ENCODE data around the gene CALN1.
"Not testable (repeated sequence)": the region's sequence is repeated elsewhere in the genome, so short reads cannot be mapped to it uniquely, and the experiment has no call there.

The CALN1 gene

DNA sequence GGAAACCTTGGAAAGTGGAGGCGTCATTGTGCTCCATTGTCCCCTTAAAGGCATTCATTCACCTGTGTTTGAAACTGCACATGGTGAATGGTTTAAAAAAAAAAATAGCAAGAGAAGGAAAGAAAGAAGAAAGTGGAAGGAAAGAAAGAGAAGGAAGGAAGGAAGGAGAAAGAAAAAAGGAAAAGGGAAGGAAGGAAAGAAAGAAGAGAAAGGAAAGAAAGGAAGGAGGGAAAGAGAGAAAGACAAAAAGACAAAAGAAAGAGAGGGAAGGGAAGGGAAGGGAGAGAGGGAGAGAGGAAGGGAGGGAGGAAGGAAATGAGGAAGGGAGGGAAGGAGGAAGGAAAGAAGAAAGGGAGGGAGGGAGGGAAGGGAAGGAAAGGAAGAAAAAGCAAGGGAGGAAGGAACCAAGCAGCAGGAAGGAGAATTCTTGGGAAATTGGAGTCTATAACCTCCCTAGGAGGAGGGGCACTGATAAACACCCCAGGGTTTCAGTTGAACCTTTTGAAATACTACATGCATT, 66.9 kb downstream of the CALN1 start:
- in situ Hi-C loops (cut with HindIII; ENCODE audit: low sequenced_read_pairs): no loop called here
- TF ChIP-seq, protein P1, sequence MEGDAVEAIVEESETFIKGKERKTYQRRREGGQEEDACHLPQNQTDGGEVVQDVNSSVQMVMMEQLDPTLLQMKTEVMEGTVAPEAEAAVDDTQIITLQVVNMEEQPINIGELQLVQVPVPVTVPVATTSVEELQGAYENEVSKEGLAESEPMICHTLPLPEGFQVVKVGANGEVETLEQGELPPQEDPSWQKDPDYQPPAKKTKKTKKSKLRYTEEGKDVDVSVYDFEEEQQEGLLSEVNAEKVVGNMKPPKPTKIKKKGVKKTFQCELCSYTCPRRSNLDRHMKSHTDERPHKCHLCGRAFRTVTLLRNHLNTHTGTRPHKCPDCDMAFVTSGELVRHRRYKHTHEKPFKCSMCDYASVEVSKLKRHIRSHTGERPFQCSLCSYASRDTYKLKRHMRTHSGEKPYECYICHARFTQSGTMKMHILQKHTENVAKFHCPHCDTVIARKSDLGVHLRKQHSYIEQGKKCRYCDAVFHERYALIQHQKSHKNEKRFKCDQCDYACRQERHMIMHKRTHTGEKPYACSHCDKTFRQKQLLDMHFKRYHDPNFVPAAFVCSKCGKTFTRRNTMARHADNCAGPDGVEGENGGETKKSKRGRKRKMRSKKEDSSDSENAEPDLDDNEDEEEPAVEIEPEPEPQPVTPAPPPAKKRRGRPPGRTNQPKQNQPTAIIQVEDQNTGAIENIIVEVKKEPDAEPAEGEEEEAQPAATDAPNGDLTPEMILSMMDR (IDR thresholded peaks at IDR 0.05; ENCODE audit: low read depth, low read length, missing control alignments): no peak
- no peak overlapping the region for H3K4me3 ChIP-seq (ENCODE audit: low read depth, low read length)
- no peak for DNase-seq (ENCODE audit: low read depth)

DNA sequence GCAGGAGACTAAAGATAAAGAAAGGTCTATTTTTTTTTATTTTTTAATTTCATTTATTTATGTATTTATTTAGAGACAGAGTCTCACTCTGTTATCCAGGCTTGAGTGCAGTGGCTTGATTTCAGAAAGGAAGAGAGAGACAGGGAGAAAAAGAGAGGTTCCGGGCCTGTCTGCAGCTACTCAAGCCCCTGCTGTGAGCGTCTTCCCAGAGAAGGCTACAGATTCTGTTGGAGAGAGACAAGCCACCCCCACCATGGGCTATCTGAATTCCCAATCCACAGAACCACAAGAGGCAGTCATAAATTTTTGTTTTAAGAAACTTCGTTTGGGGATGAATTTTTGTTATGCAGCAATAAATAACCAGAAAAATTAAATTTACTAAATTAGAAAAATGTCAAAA, 68.1 kb downstream of the CALN1 start:
- TF ChIP-seq, protein P1 (IDR thresholded peaks at IDR 0.05; ENCODE audit: low read depth, low read length, missing control alignments): no peak
- in situ Hi-C loops (cut with HindIII; ENCODE audit: low sequenced_read_pairs): no loop called here
- no peak overlapping the region for H3K4me3 ChIP-seq (ENCODE audit: low read depth, low read length)

DNA sequence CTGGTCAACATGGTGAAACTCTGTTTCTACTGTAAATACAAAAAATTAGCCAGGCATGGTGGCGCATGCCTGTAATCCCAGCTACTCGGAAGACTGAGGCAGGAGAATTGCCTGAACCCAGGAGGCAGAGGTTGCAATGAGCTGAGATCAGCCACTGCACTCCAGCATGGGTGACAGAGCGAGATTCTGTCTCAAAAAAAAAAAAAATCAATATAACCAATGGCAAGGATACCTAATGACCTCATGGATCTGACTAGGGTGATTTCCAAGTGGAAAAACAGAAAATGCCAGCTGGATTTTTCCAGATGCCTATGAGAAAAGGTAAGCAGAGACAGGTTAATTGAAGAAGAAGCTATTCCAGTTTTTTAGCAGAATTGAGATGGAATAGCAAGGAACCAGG, 68.8 kb downstream of the CALN1 start:
- in situ Hi-C loops (cut with HindIII; ENCODE audit: low sequenced_read_pairs); H3K4me3 ChIP-seq (ENCODE audit: low read depth, low read length); DNase-seq (ENCODE audit: low read depth): not testable (repeated sequence)

More for the DNA sequence above, 68.1 kb downstream of the CALN1 start:
- DNase-seq (ENCODE audit: low read depth): no peak

DNA sequence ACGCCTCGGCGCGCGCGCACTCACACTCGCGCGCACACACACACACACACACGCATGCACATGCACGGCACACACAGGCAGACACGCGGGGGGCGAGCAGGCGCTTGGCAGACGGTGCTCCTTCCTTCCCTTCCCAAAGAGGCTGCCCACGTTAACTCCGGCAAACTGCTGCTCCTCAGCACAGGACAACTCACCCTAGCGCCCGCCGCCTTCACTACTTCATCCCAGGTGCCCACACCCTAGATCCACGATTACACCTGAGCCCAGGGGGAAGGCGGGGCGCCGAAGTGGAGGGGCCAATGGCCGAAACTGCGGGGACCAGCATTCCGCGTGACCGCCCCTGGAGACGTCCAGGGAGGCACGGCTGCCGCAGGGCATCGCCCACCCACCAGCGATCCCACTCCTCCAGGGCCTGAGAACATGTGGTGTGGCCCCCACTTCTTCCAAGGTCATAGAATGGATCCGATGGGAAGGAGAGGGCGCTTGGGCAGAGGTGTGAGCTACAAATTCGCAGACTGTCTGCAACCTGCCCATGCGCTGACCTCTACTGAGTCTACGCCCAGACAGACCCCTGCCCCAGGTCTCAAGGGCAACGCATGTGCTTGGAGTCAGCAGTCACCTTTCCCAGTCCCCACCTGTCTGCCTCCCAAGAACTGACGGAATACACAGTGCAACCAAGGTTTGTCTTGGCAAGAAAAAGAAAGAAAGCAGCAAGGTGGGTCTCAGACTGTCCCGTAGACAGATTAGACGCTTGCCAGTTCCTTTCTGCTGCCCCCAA, 74.6 kb downstream of the CALN1 start:
- TF ChIP-seq, protein P1 (IDR thresholded peaks at IDR 0.05; ENCODE audit: low read depth, low read length, missing control alignments): no peak
- no peak overlapping the region for H3K4me3 ChIP-seq (ENCODE audit: low read depth, low read length)
- no peak for DNase-seq (ENCODE audit: low read depth)
- in situ Hi-C loops (cut with HindIII; ENCODE audit: low sequenced_read_pairs): no loop called here

DNA sequence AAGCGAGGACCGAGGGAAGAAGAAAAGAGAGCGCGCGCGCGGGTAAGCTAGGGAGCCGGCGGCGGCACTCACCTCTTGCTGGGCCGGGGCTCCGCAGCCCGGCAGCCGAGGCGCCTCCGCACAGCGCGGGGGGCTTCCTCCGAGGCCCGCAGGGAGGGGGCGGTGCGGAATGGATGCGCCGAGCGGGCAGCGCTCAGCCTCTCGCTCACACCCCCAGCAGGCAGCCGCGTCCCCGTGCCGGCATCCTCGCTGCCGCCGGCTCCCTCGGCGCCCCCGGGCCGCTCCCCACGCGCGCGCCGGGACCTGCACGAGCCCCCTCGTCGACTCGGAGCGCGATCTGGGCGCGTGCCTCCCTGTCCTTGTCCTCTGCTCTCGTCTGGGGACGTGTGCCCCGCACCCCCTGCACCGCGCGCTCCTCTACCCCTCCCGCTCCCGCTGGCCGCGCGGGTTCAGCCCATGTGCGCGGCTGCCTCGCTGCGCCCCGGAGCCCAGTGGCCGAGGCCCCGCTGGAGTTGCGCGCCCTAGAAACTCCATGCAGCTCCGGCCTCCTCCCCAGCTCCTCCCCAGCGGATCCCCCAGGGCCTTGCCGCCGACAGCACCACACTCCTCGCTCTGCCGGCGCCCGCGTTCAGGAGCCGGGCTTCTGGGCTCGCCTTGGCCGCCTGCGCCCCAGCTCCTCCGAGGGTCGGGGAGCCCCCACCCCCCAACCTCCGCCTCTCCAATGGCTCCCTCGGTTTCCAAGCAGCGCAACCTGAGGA, 75.3 kb downstream of the CALN1 start:
- DNase-seq (ENCODE audit: low read depth): no peak
- TF ChIP-seq, protein P1 (IDR thresholded peaks at IDR 0.05; ENCODE audit: low read depth, low read length, missing control alignments): no peak
- in situ Hi-C loops (cut with HindIII; ENCODE audit: low sequenced_read_pairs): no loop called here
- H3K4me3 ChIP-seq (ENCODE audit: low read depth, low read length): no peak overlapping the region

DNA sequence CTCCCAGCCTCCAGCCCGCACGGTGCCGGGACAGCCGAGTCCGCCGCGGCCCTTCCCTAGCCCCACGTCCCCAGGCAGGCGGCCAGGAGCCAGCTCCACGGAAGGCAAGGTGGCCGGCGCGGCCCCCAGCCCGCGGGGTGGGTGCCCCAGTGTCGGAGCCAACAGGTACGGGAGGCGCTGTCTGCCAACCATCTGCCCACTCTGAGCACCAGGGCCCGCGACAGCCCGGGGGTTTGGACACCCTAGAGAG, 75.8 kb downstream of the CALN1 start:
- TF ChIP-seq, protein P1 (IDR thresholded peaks at IDR 0.05; ENCODE audit: low read depth, low read length, missing control alignments): no peak
- in situ Hi-C loops (cut with HindIII; ENCODE audit: low sequenced_read_pairs): no loop called here
- H3K4me3 ChIP-seq (ENCODE audit: low read depth, low read length): no peak overlapping the region
- DNase-seq (ENCODE audit: low read depth): no peak

Data from astrocyte of the cerebellum (primary cell).